PC-9 (cell line): Measurements from ENCODE around the gene ARHGAP22.

Experiments used
- EZH2 ChIP-seq: fragments of 200-600 bp; sonication (generic); IDR thresholded peaks from 2 replicates; pipeline ENCODE4 v1.8.0; 2017; ENCODE audit warnings: antibody characterized with exemption, low read depth
- TF ChIP-seq, protein P1 (sequence below): fragments of 200-600 bp; sonication (generic); conservative IDR thresholded peaks from 2 replicates; pipeline ENCODE4 v1.6.1; 2017; ENCODE audit warnings: mixed run types, antibody characterized with exemption, mild to moderate bottlenecking, moderate library complexity

DNA sequence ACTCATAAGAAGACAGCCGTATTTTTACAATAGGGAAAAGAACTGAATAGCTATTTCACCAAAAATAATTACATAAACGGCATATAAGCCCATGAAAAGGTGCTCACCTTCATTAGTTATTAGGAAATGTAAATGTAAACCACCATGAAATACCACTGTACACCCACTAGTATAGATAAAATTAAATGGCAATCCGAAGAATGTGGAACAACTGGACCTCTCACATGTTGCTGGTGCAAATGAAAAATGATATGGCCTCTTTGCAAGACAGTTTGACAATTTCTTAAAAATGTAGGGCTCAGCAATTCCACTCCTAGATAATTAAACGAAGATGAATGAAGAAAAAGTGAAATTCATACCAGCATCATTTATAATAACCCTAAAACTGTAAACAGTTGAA, 206.6 kb downstream of the ARHGAP22 start:
- TF ChIP-seq, protein P1, sequence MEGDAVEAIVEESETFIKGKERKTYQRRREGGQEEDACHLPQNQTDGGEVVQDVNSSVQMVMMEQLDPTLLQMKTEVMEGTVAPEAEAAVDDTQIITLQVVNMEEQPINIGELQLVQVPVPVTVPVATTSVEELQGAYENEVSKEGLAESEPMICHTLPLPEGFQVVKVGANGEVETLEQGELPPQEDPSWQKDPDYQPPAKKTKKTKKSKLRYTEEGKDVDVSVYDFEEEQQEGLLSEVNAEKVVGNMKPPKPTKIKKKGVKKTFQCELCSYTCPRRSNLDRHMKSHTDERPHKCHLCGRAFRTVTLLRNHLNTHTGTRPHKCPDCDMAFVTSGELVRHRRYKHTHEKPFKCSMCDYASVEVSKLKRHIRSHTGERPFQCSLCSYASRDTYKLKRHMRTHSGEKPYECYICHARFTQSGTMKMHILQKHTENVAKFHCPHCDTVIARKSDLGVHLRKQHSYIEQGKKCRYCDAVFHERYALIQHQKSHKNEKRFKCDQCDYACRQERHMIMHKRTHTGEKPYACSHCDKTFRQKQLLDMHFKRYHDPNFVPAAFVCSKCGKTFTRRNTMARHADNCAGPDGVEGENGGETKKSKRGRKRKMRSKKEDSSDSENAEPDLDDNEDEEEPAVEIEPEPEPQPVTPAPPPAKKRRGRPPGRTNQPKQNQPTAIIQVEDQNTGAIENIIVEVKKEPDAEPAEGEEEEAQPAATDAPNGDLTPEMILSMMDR: no peak
- no peak for TF ChIP-seq EZH2
